Measurements from ENCODE around the gene IYD.

The IYD gene

GRCh38 chr6:150452428-150453243, 83.8 kb downstream of the IYD start:
- H3K4me1 ChIP-seq (ENCODE audit: control insufficient read depth, insufficient read depth, low read length): peaks cover 10% of the 10 kb centered on the region; the same call in 1 of the 2 replicates
- H3K4me3 ChIP-seq (ENCODE audit: low read depth, low read length): no peak overlapping the region
- H3K27me3 ChIP-seq (ENCODE audit: control insufficient read depth, insufficient read depth, low read length): no peaks in the 10 kb centered on the region
- H3K36me3 ChIP-seq (ENCODE audit: control insufficient read depth, insufficient read depth, low read length): no peaks in the 10 kb centered on the region
- no peaks in the 10 kb centered on the region for H3K9me3 ChIP-seq (ENCODE audit: control insufficient read depth, insufficient read depth, low read depth, low read length)
- no peak overlapping the region for H3K27ac ChIP-seq (ENCODE audit: low read depth, low read length)
- no peak overlapping the region for H3K9ac ChIP-seq (ENCODE audit: low read length)

- Histone ChIP-seq H3K27ac (ENCODE audit: low read depth, low read length) (no peak overlapping the region), H3K36me3 (ENCODE audit: control insufficient read depth, insufficient read depth, low read length) (no peaks in the 10 kb centered on the region), H3K9ac (ENCODE audit: low read length) (no peak overlapping the region), H3K9me3 (ENCODE audit: control insufficient read depth, insufficient read depth, low read depth, low read length) (no peaks in the 10 kb centered on the region), H3K27me3 (ENCODE audit: control insufficient read depth, insufficient read depth, low read length) (no peaks in the 10 kb centered on the region), H3K4me3 (ENCODE audit: low read depth, low read length) (no peak overlapping the region), H3K4me1 (ENCODE audit: control insufficient read depth, insufficient read depth, low read length) (peaks cover 10% of the 10 kb centered on the region; the same call in 1 of the 2 replicates)
Measured at GRCh38 chr6:150453357-150453756, 84.5 kb downstream of the IYD start.

Data from HUES6 (cell line).